Measurements from ENCODE around the gene FAM110C.
"Not testable (repeated sequence)": the region's sequence is repeated elsewhere in the genome, so short reads cannot be mapped to it uniquely, and the experiment has no call there.

GRCh38 chr2:24591-24990 is 21.7 kb downstream of the FAM110C start:
- not testable (repeated sequence) for TF ChIP-seq POLR2A (IDR thresholded peaks at IDR 0.05)
- TF ChIP-seq, protein P1, sequence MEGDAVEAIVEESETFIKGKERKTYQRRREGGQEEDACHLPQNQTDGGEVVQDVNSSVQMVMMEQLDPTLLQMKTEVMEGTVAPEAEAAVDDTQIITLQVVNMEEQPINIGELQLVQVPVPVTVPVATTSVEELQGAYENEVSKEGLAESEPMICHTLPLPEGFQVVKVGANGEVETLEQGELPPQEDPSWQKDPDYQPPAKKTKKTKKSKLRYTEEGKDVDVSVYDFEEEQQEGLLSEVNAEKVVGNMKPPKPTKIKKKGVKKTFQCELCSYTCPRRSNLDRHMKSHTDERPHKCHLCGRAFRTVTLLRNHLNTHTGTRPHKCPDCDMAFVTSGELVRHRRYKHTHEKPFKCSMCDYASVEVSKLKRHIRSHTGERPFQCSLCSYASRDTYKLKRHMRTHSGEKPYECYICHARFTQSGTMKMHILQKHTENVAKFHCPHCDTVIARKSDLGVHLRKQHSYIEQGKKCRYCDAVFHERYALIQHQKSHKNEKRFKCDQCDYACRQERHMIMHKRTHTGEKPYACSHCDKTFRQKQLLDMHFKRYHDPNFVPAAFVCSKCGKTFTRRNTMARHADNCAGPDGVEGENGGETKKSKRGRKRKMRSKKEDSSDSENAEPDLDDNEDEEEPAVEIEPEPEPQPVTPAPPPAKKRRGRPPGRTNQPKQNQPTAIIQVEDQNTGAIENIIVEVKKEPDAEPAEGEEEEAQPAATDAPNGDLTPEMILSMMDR (IDR thresholded peaks at IDR 0.05) = not testable (repeated sequence)
